NCI-H146 (cell line): Measurements from ENCODE around the gene OR5AU1.

Source experiments
- DNase-seq: peaks from one replicate; lab custom pipeline; 2025; lab: John Stamatoyannopoulos, UW

OR5AU1 gene

DNA sequence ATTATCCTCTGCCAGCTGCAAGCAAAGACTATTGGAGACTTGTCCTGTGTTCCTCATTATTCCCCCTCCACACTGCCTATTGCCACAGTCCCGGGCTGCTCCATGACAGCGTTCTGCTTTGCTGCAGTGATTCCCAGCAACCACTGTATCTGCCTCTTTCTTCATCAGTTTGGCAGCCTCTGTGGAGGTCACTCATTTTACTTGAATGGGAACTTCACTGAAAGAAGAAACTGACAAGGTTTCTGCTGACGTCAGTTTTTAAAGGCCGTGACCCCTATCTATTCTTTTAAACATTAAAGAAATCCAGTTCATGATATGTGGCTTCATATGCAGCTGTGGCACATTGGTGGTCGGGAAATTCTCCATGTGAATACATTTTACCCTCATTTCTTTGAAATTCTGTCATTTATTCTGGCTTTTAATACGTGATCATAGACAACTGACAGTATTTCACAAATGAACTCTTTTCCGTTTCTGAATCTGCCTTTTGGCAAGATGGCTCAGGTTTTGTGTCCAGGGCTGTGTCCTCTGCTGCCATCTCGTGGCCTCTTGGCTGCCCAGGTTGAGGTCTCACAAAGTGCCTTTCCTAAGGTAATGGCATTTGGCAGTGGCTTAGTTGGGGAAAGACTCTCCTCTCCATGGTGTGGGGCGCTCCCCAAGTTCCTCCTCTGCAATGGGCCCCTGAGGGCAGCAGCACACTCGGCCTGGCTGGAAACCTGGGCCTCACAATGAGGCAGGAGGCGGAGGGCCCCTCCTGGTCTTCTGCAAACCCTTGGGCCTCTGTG is 49.2 kb downstream of the OR5AU1 start:
- DNase-seq = peak; percentile 62

- no peak for DNase-seq
Measured at GRCh38 chr14:21106176-21106497, 49.7 kb downstream of the OR5AU1 start.

DNA sequence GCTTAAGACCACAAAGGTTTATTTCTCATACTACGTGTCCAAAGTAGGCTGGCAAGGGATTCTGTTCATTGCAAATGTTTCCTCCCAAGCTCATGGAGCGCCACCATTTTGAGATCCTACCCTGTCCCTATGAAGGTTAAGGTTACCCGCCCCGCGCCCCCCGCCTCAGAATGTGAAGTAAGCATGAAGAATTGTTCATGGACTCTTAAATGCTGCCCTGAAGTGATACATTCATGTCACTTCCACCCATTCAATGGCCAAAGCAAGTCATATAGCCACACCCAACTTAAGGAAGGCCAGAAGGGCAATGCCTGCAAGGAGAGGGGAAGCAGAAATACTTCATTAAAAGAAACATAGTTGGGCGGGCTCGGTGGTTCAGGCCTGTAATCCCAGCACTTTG is 50.8 kb downstream of the OR5AU1 start:
- no peak for DNase-seq
